MCF 10A (cell line): ENCODE measurements around the gene NME3. TPM values are rescaled to one million over a fixed set of nuclear protein-coding genes. Genes with fewer than 3 reads are reported as not detected.

ENCODE experiments used
- BruUV-seq: library from RNA; stranded (reverse); fragments of 400-500 nt; replicated peaks from 2 replicates; lab custom pipeline; 2021; lab: Mats Ljungman, UMichigan
- CTCF ChIA-PET: fragments of 300-600 bp; sonication (Branson Sonifier 250); formaldehyde crosslinking; extraction: SDS; loops from one replicate; lab custom pipeline; 2021; ENCODE audit warnings: antibody characterized with exemption, inconsistent platforms; lab: Yijun Ruan, JAX
- POLR2A ChIA-PET: fragments of 300-600, 350-650 bp; sonication (Branson Sonifier 250); formaldehyde crosslinking; extraction: SDS; loops from one replicate; lab custom pipeline; 2020; ENCODE audit warnings: antibody characterized with exemption, inconsistent platforms; lab: Yijun Ruan, JAX
- DNase-seq: peaks from one replicate; pipeline ENCODE4 v3.0.0-alpha.2; 2018; ENCODE audit not compliant: unreplicated experiment
- H3K27ac Mint-ChIP-seq: one replicate; pipeline ENCODE4 v1.8.0; 2022; ENCODE audit warnings: mild to moderate bottlenecking, low read depth, mixed read lengths; ENCODE audit not compliant: unreplicated experiment
- H3K27me3 Mint-ChIP-seq: one replicate; pipeline ENCODE4 v1.8.0; 2022; ENCODE audit warnings: mixed read lengths; ENCODE audit not compliant: insufficient read depth, unreplicated experiment
- H3K36me3 Mint-ChIP-seq: one replicate; pipeline ENCODE4 v1.8.0; 2022; ENCODE audit warnings: mild to moderate bottlenecking, moderate library complexity, mixed read lengths; ENCODE audit not compliant: insufficient read depth, unreplicated experiment
- H3K4me1 Mint-ChIP-seq: one replicate; pipeline ENCODE4 v1.8.0; 2022; ENCODE audit warnings: mixed read lengths; ENCODE audit not compliant: insufficient read depth, unreplicated experiment
- H3K4me3 Mint-ChIP-seq: one replicate; pipeline ENCODE4 v1.8.0; 2022; ENCODE audit warnings: mild to moderate bottlenecking, moderate library complexity, mixed read lengths; ENCODE audit not compliant: unreplicated experiment
- H3K9me3 Mint-ChIP-seq: one replicate; pipeline ENCODE4 v1.8.0; 2022; ENCODE audit warnings: mixed read lengths; ENCODE audit not compliant: unreplicated experiment
- intact Hi-C: fragments of 100-400 bp; cut with micrococcal nuclease; formaldehyde crosslinking; loops from 2 replicates; pipeline ENCODE4 v1.14.1; 2022
- total RNA-seq: library from RNA; stranded (reverse); gene quantifications from 2 replicates; pipeline ENCODE4 v1.2.3, GENCODE V29; 2022
- TF ChIP-seq, protein P1 (sequence below): fragments of 200-600 bp; IDR thresholded peaks from one replicate; pipeline ENCODE4 v1.8.0; 2022; ENCODE audit warnings: antibody characterized with exemption, mild to moderate bottlenecking; ENCODE audit not compliant: unreplicated experiment

NME3 gene
- total RNA-seq, 1 experiment from 2014 or later: 44.0 TPM

DNA sequence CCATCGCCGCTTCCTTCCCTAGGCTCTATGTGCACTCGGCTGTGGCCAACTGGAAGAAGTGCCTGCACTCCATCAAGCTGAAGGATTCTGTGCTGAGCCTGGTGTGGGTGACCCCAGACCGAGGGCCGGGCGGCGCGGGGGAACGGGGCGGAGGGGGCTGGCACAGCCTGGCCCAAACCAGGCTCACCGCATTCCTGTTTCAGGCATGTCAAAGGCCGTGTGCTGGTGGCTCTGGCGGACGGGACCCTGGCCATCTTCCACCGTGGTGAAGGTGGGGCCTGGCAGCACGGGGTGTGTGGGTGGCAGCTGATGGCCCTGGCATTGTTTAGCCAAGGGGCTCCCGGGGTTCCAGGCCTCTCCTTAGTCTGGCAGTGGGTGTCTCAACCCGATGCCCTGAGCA, 4.6 kb downstream of the NME3 start:
- TF ChIP-seq, protein P1, sequence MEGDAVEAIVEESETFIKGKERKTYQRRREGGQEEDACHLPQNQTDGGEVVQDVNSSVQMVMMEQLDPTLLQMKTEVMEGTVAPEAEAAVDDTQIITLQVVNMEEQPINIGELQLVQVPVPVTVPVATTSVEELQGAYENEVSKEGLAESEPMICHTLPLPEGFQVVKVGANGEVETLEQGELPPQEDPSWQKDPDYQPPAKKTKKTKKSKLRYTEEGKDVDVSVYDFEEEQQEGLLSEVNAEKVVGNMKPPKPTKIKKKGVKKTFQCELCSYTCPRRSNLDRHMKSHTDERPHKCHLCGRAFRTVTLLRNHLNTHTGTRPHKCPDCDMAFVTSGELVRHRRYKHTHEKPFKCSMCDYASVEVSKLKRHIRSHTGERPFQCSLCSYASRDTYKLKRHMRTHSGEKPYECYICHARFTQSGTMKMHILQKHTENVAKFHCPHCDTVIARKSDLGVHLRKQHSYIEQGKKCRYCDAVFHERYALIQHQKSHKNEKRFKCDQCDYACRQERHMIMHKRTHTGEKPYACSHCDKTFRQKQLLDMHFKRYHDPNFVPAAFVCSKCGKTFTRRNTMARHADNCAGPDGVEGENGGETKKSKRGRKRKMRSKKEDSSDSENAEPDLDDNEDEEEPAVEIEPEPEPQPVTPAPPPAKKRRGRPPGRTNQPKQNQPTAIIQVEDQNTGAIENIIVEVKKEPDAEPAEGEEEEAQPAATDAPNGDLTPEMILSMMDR: no peak
- intact Hi-C loops: no loop called here
- Mint-ChIP-seq H3K4me1 (peaks cover 7% of the 10 kb centered on the region), H3K9me3 (no peaks in the 10 kb centered on the region), H3K27ac (no peak overlapping the region), H3K36me3 (peaks cover 75% of the 10 kb centered on the region), H3K27me3 (no peaks in the 10 kb centered on the region), H3K4me3 (no peak overlapping the region)
- no TSS peak for BruUV-seq
- POLR2A ChIA-PET: interaction anchor here (0.6 kb wide), 1 partner anchor 198 kb away, joined by 3 read pairs; the partner anchor contains the start of gene RPS2
- DNase-seq: no peak
- CTCF ChIA-PET: no interaction called here

DNA sequence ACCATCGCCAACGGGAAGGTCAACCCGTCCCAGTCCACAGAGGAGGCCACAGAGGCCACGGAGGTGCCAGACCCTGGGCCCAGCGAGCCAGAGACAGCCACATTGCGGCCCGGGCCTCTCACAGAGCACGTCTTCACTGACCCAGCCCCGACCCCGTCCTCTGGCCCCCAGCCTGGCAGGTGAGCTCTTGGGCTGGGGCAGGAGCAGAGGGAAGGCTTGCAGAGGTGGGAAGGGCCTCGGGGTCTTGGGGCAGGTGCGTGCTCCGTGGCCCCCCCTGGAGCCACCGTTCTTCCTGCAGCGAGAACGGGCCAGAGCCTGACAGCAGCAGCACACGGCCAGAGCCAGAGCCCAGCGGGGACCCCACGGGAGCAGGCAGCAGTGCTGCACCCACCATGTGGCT, 5.1 kb downstream of the NME3 start:
- Mint-ChIP-seq H3K27me3 (no peaks in the 10 kb centered on the region), H3K4me1 (peaks cover 7% of the 10 kb centered on the region), H3K27ac (no peak overlapping the region), H3K9me3 (no peaks in the 10 kb centered on the region), H3K36me3 (peaks cover 77% of the 10 kb centered on the region), H3K4me3 (no peak overlapping the region)
- intact Hi-C loops: no loop called here
- CTCF ChIA-PET: interaction anchor here (0.6 kb wide), 1 partner anchor 423 kb away, joined by 3 read pairs; no protein-coding TSS in a partner anchor
- TF ChIP-seq, protein P1: no peak
- no TSS peak for BruUV-seq
- POLR2A ChIA-PET: interaction anchor here (1.1 to 1.3 kb wide), 2 partner anchors 22 to 88 kb away, joined by 4 read pairs; partner anchors contain the start of gene JPT2
- no peak for DNase-seq

DNA sequence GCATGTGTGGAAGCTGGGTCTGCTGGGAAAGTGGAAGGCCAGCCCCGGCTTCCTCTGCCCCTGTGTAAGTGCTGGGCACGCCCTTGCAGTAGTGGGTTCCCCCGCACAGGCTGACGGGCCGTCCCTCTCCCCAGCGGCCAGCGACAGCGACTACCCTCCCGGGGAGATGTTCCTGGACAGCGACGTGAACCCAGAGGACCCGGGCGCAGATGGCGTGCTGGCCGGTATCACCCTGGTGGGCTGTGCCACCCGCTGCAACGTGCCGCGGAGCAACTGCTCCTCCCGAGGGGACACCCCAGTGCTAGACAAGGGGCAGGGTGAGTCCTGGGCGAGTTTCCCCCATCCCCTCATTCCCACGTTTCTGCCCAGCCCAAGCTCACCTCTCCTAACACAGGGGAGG, 5.5 kb downstream of the NME3 start:
- Mint-ChIP-seq H3K4me3 (no peak overlapping the region), H3K27ac (no peak overlapping the region), H3K36me3 (peaks cover 80% of the 10 kb centered on the region), H3K27me3 (no peaks in the 10 kb centered on the region), H3K4me1 (peaks cover 7% of the 10 kb centered on the region), H3K9me3 (no peaks in the 10 kb centered on the region)
- CTCF ChIA-PET: interaction anchor here (0.5 to 0.7 kb wide), 3 partner anchors 16 to 423 kb away, joined by 3 read pairs; partner anchors contain the start of gene MAPK8IP3
- no TSS peak for BruUV-seq
- TF ChIP-seq, protein P1: no peak
- DNase-seq: no peak
- POLR2A ChIA-PET: interaction anchor here (1.1 to 1.8 kb wide), 5 partner anchors 11 to 88 kb away, joined by 3 to 5 read pairs (median 4); partner anchors contain the start of genes JPT2 and MAPK8IP3
- intact Hi-C loops: no loop called here

DNA sequence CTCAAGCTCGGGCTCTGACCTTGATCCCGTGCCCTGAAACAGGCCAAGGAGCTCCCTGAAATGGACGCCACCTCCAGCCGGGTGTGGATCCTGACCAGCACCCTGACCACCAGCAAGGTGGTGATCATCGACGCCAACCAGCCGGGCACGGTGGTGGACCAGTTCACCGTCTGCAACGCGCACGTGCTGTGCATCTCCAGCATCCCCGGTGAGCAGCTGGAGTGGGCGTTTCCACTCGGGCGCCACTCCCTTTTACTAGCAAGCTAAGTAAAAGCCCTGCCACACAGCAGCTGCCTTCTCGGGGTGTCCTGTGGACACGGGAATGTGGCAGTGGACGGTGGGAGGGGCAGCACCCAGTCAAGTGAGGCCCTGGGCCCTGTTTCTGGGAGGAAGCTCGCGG, 6.4 kb downstream of the NME3 start:
- ChIA-PET POLR2A (interaction anchor here (0.6 to 1.8 kb wide), 7 partner anchors 8 to 87 kb away, joined by 3 to 5 read pairs (median 4); partner anchors contain the start of genes EME2, JPT2, MAPK8IP3 and MRPS34), CTCF (interaction anchor here (0.7 to 1.6 kb wide), 6 partner anchors 17 to 389 kb away, joined by 3 read pairs; partner anchors contain the start of gene MAPK8IP3)
- H3K9me3 Mint-ChIP-seq: no peaks in the 10 kb centered on the region
- intact Hi-C loops: no loop called here
- no TSS peak for BruUV-seq
- TF ChIP-seq, protein P1: no peak
- no peak overlapping the region for H3K27ac Mint-ChIP-seq
- peaks cover 72% of the 10 kb centered on the region for H3K36me3 Mint-ChIP-seq
- H3K4me3 Mint-ChIP-seq: no peak overlapping the region
- no peaks in the 10 kb centered on the region for H3K27me3 Mint-ChIP-seq
- H3K4me1 Mint-ChIP-seq: peaks cover under 1% of the 10 kb centered on the region
- DNase-seq: no peak
